ENCODE data around the gene VPS39.

Gene VPS39

GRCh38 chr15:42138968-42139386 is 69.1 kb downstream of the VPS39 start:
- peaks cover 2% of the 10 kb centered on the region for H3K4me1 Mint-ChIP-seq (ENCODE audit: low read depth)
- H3K9me3 Mint-ChIP-seq, result no peaks in the 10 kb centered on the region
- DNase-seq, result peak; percentile 16
- H3K27ac Mint-ChIP-seq, result no peak overlapping the region
- H3K36me3 Mint-ChIP-seq (ENCODE audit: low read depth), result no peaks in the 10 kb centered on the region
- H3K4me3 Mint-ChIP-seq, result no peak overlapping the region
- H3K27me3 Mint-ChIP-seq, result no peaks in the 10 kb centered on the region

GRCh38 chr15:42138411-42138810 is 69.7 kb downstream of the VPS39 start:
- Mint-ChIP-seq H3K27ac (no peak overlapping the region), H3K9me3 (no peaks in the 10 kb centered on the region), H3K27me3 (no peaks in the 10 kb centered on the region), H3K4me3 (no peak overlapping the region), H3K36me3 (ENCODE audit: low read depth) (no peaks in the 10 kb centered on the region), H3K4me1 (ENCODE audit: low read depth) (peaks cover 2% of the 10 kb centered on the region)
- DNase-seq, result peak; percentile 12

GRCh38 chr15:42137461-42138261 is 70.4 kb downstream of the VPS39 start:
- peak; percentile 34 for DNase-seq
- Mint-ChIP-seq H3K27me3 (no peaks in the 10 kb centered on the region), H3K27ac (no peak overlapping the region), H3K4me1 (ENCODE audit: low read depth) (peaks cover 2% of the 10 kb centered on the region), H3K36me3 (ENCODE audit: low read depth) (no peaks in the 10 kb centered on the region), H3K9me3 (no peaks in the 10 kb centered on the region), H3K4me3 (no peak overlapping the region)

- peaks cover 2% of the 10 kb centered on the region for H3K4me1 Mint-ChIP-seq (ENCODE audit: low read depth)
- no peaks in the 10 kb centered on the region for H3K9me3 Mint-ChIP-seq
- H3K36me3 Mint-ChIP-seq (ENCODE audit: low read depth), result no peaks in the 10 kb centered on the region
- H3K27me3 Mint-ChIP-seq, result peaks cover 4% of the 10 kb centered on the region
- DNase-seq, result no peak
- no peak overlapping the region for H3K4me3 Mint-ChIP-seq
- no peak overlapping the region for H3K27ac Mint-ChIP-seq
These were observed 71.6 kb downstream of the VPS39 start for GRCh38 chr15:42136513-42136912.

- Mint-ChIP-seq H3K9me3 (no peaks in the 10 kb centered on the region), H3K27ac (no peak overlapping the region), H3K27me3 (peaks cover 15% of the 10 kb centered on the region), H3K36me3 (ENCODE audit: low read depth) (no peaks in the 10 kb centered on the region), H3K4me3 (no peak overlapping the region), H3K4me1 (ENCODE audit: low read depth) (peaks cover 2% of the 10 kb centered on the region)
- no peak for DNase-seq
These were observed 72.8 kb downstream of the VPS39 start for GRCh38 chr15:42135351-42135750.

- Mint-ChIP-seq H3K4me1 (ENCODE audit: low read depth) (peaks cover 2% of the 10 kb centered on the region), H3K27ac (no peak overlapping the region), H3K4me3 (no peak overlapping the region), H3K9me3 (no peaks in the 10 kb centered on the region), H3K36me3 (ENCODE audit: low read depth) (no peaks in the 10 kb centered on the region), H3K27me3 (peaks cover 18% of the 10 kb centered on the region)
- no peak for DNase-seq
These were observed 73.4 kb downstream of the VPS39 start for GRCh38 chr15:42134617-42135245.

- Mint-ChIP-seq H3K27ac (no peak overlapping the region), H3K4me3 (no peak overlapping the region), H3K27me3 (peaks cover 24% of the 10 kb centered on the region), H3K36me3 (ENCODE audit: low read depth) (no peaks in the 10 kb centered on the region), H3K4me1 (ENCODE audit: low read depth) (peaks cover 5% of the 10 kb centered on the region), H3K9me3 (no peaks in the 10 kb centered on the region)
- peak; percentile 71 for DNase-seq
These were observed 74.1 kb downstream of the VPS39 start for GRCh38 chr15:42133886-42134502.

- H3K4me3 Mint-ChIP-seq, result no peak overlapping the region
- H3K4me1 Mint-ChIP-seq (ENCODE audit: low read depth), result peaks cover 5% of the 10 kb centered on the region
- H3K9me3 Mint-ChIP-seq, result no peaks in the 10 kb centered on the region
- H3K27me3 Mint-ChIP-seq, result peaks cover 25% of the 10 kb centered on the region
- DNase-seq, result peak; percentile 24
- H3K36me3 Mint-ChIP-seq (ENCODE audit: low read depth), result no peaks in the 10 kb centered on the region
- H3K27ac Mint-ChIP-seq, result no peak overlapping the region
These were observed 74.7 kb downstream of the VPS39 start for GRCh38 chr15:42133356-42133755.

- H3K4me3 Mint-ChIP-seq, result no peak overlapping the region
- H3K27ac Mint-ChIP-seq, result no peak overlapping the region
- peaks cover 35% of the 10 kb centered on the region for H3K27me3 Mint-ChIP-seq
- no peaks in the 10 kb centered on the region for H3K9me3 Mint-ChIP-seq
- H3K36me3 Mint-ChIP-seq (ENCODE audit: low read depth), result no peaks in the 10 kb centered on the region
- peak; percentile 20 for DNase-seq
- peaks cover 3% of the 10 kb centered on the region for H3K4me1 Mint-ChIP-seq (ENCODE audit: low read depth)
These were observed 76.0 kb downstream of the VPS39 start for GRCh38 chr15:42131826-42132806.

- Mint-ChIP-seq H3K9me3 (no peaks in the 10 kb centered on the region), H3K4me3 (no peak overlapping the region)
These were observed 77.1 kb downstream of the VPS39 start for GRCh38 chr15:42131006-42131405.

GRCh38 chr15:42130246-42130986 is 77.7 kb downstream of the VPS39 start:
- H3K4me1 Mint-ChIP-seq (ENCODE audit: low read depth), result peaks cover 3% of the 10 kb centered on the region
- no peaks in the 10 kb centered on the region for H3K9me3 Mint-ChIP-seq
- H3K4me3 Mint-ChIP-seq, result no peak overlapping the region
- DNase-seq, result peak; percentile 16
- H3K36me3 Mint-ChIP-seq (ENCODE audit: low read depth), result no peaks in the 10 kb centered on the region
- no peak overlapping the region for H3K27ac Mint-ChIP-seq
- H3K27me3 Mint-ChIP-seq, result peaks cover 35% of the 10 kb centered on the region

More at GRCh38 chr15:42131006-42131405, 77.1 kb downstream of the VPS39 start:
- Mint-ChIP-seq H3K27ac (no peak overlapping the region), H3K27me3 (peaks cover 35% of the 10 kb centered on the region), H3K4me1 (ENCODE audit: low read depth) (peaks cover 3% of the 10 kb centered on the region), H3K36me3 (ENCODE audit: low read depth) (no peaks in the 10 kb centered on the region)
- no peak for DNase-seq

- peaks cover 35% of the 10 kb centered on the region for H3K27me3 Mint-ChIP-seq
These were observed 78.7 kb downstream of the VPS39 start for GRCh38 chr15:42129364-42129763.

GRCh38 chr15:42128476-42128875 is 79.6 kb downstream of the VPS39 start:
- H3K4me1 Mint-ChIP-seq (ENCODE audit: low read depth), result peaks cover 3% of the 10 kb centered on the region
- H3K27ac Mint-ChIP-seq, result no peak overlapping the region
- no peaks in the 10 kb centered on the region for H3K9me3 Mint-ChIP-seq
- no peak overlapping the region for H3K4me3 Mint-ChIP-seq
- peaks cover 35% of the 10 kb centered on the region for H3K27me3 Mint-ChIP-seq
- no peak for DNase-seq
- no peaks in the 10 kb centered on the region for H3K36me3 Mint-ChIP-seq (ENCODE audit: low read depth)

More at GRCh38 chr15:42129364-42129763, 78.7 kb downstream of the VPS39 start:
- Mint-ChIP-seq H3K9me3 (no peaks in the 10 kb centered on the region), H3K36me3 (ENCODE audit: low read depth) (no peaks in the 10 kb centered on the region), H3K4me1 (ENCODE audit: low read depth) (peaks cover 3% of the 10 kb centered on the region), H3K4me3 (no peak overlapping the region), H3K27ac (no peak overlapping the region)
- no peak for DNase-seq
